NCI-H446 treated with DMSO at 0.1 percent for 48 hours (cell line): Measurements from ENCODE around the gene PRRC2A.

Source experiments
- DNase-seq: peaks from one replicate; lab custom pipeline; 2025; lab: John Stamatoyannopoulos, UW

The PRRC2A gene

GRCh38 chr6:31666337-31666965 is 45.9 kb downstream of the PRRC2A start:
- no peak for DNase-seq

- no peak for DNase-seq
Measured at GRCh38 chr6:31669676-31670075, 49.2 kb downstream of the PRRC2A start, which contains the start of gene LY6G5B. Gene LY6G5B, plus strand, starts transcription at chr6:31669976. Its CDS starts 975 bp downstream, at chr6:31670951.

GRCh38 chr6:31676322-31676903 is 55.9 kb downstream of the PRRC2A start:
- DNase-seq: no peak

- no peak for DNase-seq
Measured at GRCh38 chr6:31676904-31677303, 56.4 kb downstream of the PRRC2A start.

- no peak for DNase-seq
Measured at GRCh38 chr6:31677955-31678354, 57.4 kb downstream of the PRRC2A start.

- DNase-seq: peak; percentile 27
Measured at GRCh38 chr6:31680226-31681134, 60.0 kb downstream of the PRRC2A start, which contains the start of gene LY6G5C. Gene LY6G5C, minus strand, starts transcription at chr6:31681067. Its CDS starts 694 bp downstream, at chr6:31680373.

GRCh38 chr6:31681135-31681671 is 60.7 kb downstream of the PRRC2A start:
- DNase-seq: no peak

GRCh38 chr6:31683591-31683990 is 63.1 kb downstream of the PRRC2A start:
- no peak for DNase-seq

GRCh38 chr6:31686483-31686882 is 66.0 kb downstream of the PRRC2A start:
- DNase-seq: no peak

GRCh38 chr6:31687321-31687720 is 66.8 kb downstream of the PRRC2A start:
- no peak for DNase-seq
